GM21737 (cell line): ENCODE measurements around the gene SCAF4.
"Not testable (repeated sequence)": the region's sequence is repeated elsewhere in the genome, so short reads cannot be mapped to it uniquely, and the experiment has no call there.

Experiments
- ATAC-seq: cut with Tn5 transposase; IDR thresholded peaks from one replicate; pipeline ENCODE4 v1.9.1; 2021; ENCODE audit warnings: mild to moderate bottlenecking, moderate library complexity; ENCODE audit not compliant: unreplicated experiment

SCAF4 gene

DNA sequence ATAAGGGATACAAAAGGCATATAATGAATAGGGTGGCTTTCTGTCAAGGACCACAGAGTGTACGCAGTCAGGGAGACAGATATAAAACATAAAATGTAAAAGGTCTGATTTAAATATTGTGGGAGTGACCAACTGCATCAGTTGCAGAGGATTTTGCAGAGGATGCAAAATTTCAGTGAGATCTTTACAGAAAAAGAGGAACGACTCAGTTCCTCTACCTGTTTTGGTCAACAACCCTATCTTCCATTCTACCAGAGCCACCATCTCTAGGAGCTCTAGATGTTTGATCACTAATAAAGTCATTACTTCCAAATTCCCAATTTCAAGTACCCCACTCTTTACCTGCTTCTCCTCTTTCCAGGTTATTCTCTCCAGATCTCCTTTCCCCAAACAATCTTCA, 56.0 kb downstream of the SCAF4 start:
- ATAC-seq, result no peak

DNA sequence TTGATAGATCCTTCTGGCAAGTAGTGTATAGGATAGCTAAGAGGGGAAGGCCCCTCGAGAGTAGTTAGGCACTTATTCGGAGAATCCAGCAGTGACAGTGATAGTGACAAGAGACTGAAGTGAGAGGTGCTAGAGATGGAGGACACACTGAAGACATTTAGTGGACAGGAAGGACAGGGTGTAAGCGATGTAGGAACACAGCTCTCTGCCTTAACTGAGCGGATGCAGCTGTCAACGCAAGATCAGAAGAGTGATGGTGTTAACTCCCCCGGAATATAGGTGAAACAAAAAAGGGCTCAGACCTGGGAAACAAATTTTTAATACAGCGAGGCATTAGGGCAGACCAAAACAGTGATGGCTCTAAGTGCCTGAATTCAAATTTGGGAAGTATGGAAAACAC, 56.6 kb downstream of the SCAF4 start:
- ATAC-seq, result no peak

DNA sequence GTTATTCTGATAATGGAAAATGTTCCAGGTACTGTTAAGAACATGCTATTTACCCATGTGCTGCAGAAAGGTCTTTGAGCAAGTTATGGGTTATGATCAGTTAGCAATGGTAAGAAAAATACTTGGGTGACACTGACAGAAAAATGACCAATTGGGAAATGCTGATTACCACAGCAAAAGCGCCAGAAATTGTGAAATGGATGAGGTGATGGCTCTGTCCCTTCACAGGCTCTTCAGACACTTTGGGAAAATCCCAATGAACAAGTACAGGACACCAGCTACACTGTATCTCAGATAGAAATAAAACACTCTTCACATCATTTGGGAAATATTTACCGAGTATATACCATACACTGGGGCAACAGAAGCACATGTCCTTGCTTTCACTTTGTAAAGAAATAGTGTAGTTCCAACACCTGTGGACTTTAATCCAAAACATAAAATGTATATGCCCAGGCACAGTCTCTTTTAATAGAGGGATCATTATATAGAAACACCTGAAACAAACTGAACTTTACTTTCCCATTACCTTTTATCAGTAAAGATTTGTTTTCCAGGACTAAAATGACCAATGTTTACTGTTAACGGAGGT, 58.5 kb downstream of the SCAF4 start:
- ATAC-seq, result no peak

DNA sequence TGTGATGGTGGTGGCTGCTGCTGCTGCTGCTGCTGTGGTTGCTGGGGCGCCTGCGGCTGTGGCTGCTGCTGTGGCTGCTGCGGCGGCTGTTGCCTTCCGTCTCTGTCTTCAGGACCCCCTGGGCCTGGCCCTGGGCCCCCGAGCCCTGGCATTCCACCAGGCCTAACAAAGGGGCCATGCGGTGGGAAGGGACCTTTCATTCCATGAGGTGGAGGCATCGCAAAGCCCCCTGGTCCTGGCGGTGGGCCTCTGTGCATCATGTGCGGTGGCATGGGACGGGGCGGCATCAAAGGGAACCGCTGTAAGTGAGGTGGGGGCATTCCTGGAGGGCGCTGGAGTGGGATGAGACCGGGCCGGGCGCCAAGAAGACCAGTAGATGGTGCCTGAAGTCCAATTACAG, 60.0 kb downstream of the SCAF4 start:
- no peak for ATAC-seq

DNA sequence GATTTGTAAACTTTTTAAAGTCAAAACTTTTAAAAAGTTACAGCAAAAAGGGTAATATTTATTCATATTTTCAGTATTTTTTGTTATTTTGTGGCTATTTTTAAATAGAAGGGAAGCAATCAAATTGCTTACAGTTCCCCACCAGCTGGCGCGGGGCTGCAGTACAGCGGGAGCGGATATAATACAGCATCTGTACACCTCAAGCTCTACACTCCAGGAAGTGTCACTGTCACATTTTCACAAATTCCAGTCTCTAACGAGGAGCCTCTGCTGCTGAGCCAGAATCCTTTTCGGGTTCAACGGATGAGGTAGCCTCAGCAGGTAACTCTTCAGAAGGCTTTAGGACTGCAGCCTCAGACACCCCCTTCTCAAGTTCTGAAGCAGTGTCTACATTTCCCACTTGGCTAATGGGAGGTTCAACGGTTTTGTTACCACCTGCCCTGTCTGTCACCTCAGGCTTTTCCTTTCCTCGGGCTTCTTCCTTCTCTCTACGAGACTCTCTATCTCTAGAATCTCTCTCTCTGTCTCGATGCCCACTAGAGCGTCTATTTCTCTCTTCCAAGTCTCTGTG, 60.7 kb downstream of the SCAF4 start:
- no peak for ATAC-seq

DNA sequence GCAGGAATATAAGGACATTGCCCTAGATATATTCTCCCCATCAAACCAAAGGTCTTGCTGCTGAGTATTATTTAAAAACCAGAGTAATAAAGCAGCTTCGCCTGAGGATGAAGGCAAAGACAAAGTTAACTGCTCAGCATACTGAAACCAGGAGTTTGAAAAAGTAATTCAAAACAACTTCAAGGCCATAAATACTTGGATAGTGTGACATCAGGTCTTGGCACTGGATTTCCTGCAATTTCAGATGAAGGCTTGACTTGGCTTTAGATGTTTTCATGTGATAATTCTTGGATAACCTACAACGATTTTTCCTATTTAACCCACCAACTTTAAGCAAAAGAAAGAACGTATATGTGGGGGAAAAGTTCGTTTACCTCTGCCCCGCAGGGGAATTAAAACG, 61.8 kb downstream of the SCAF4 start:
- ATAC-seq, result no peak

DNA sequence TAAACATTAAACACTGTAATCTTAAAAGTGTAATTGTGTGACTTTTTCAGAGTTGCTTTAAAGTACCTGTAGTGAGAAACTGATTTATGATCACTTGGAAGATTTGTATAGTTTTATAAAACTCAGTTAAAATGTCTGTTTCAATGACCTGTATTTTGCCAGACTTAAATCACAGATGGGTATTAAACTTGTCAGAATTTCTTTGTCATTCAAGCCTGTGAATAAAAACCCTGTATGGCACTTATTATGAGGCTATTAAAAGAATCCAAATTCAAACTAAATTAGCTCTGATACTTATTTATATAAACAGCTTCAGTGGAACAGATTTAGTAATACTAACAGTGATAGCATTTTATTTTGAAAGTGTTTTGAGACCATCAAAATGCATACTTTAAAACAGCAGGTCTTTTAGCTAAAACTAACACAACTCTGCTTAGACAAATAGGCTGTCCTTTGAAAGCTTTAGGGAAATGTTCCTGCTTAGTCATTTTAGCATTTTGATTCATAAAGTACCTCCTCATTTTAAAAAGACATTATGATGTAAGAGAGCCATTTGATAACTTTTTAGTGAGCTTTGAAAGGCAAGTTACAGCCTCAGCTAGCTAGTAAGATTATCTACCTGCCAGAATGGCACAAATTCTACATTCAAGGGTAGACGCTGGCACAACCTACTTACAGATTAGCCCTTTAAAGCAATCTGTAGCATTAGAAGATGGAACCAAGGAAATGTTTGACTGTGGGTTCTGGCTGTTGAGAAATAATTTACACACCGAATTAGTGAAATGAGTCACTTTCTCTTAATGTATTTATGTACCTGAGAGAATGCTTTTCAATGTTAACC, 63.0 kb downstream of the SCAF4 start:
- no peak for ATAC-seq

DNA sequence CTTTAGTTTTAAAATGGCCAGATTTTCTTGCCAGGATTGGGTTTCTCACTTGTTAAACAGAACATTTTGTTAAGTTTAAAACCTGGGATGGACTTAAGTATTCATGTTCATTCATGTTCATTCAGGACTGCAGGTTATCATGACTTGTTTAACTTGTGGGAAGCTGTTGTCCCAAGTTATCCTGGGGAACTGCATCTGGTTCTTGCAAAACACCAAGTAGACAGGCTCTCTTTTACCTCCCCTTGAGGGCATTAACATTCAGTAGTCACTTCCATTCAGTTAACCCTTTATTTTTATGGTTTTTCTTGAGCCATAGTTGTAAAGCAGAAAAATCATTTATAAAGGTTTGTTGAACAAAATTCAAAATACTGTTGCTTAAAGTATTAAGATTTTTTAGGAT, 64.3 kb downstream of the SCAF4 start:
- ATAC-seq, result no peak

DNA sequence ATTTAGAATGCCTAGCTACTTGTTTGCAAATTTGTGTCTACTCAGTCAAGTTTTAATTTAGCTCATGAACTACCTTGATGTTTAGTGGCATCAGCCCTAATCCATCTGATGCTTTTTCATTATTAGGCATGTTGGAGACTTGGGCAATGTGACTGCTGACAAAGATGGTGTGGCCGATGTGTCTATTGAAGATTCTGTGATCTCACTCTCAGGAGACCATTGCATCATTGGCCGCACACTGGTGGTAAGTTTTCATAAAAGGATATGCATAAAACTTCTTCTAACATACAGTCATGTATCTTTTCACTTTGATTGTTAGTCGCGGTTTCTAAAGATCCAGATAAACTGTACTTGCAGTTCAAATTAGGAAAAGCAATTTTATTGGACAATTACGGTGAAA, 64.8 kb downstream of the SCAF4 start:
- ATAC-seq, result no peak

DNA sequence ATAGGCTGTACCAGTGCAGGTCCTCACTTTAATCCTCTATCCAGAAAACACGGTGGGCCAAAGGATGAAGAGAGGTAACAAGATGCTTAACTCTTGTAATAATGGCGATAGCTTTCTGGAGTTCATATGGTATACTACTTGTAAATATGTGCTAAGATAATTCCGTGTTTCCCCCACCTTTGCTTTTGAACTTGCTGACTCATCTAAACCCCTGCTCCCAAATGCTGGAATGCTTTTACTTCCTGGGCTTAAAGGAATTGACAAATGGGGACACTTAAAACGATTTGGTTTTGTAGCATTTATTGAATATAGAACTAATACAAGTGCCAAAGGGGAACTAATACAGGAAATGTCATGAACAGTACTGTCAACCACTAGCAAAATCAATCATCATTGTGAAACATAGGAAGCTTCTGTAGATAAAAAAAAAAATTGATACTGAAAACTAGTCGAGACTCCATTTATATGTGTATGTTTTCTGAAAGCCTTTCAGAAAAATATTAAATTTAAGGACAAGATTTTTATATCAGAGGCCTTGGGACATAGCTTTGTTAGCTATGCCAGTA, 65.4 kb downstream of the SCAF4 start:
- no peak for ATAC-seq

DNA sequence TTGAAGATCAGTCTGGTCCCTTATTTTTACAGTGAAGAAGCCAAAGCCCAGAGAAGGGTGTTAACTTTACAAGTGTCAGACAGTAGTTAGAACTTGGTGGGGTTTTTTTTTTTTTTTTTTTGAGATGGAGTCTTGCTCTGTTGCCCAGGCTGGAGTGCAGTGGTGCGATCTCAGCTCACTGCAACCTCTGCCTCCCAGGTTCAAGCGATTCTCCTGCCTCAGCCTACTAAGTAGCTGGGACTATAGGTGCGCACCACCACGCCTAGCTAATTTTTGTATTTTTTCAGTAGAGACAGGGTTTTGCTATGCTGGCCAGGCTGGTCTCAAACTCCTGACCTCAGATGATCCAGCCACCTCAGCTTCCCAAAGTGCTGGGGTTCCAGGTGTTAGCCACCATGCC, 66.0 kb downstream of the SCAF4 start:
- ATAC-seq, result not testable (repeated sequence)

DNA sequence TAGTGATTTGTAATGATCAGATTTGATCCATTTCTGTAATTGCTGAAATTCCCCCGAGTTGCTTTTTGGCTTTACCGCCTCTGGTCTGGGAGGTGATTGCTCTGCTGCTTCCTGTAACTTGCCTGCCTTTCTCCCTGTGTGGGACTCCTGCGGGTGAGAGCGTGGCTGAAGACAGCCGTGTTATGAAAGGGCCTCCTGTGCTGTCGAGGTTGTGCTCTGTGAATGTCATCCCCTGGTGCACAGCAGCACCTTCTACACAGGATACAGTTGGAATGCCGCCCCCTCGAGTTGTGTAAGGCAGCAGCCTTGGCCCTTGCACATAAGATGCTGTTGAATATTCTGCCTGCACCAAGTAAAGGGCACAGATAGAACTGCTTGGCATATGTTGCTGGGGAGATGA, 66.5 kb downstream of the SCAF4 start:
- no peak for ATAC-seq

DNA sequence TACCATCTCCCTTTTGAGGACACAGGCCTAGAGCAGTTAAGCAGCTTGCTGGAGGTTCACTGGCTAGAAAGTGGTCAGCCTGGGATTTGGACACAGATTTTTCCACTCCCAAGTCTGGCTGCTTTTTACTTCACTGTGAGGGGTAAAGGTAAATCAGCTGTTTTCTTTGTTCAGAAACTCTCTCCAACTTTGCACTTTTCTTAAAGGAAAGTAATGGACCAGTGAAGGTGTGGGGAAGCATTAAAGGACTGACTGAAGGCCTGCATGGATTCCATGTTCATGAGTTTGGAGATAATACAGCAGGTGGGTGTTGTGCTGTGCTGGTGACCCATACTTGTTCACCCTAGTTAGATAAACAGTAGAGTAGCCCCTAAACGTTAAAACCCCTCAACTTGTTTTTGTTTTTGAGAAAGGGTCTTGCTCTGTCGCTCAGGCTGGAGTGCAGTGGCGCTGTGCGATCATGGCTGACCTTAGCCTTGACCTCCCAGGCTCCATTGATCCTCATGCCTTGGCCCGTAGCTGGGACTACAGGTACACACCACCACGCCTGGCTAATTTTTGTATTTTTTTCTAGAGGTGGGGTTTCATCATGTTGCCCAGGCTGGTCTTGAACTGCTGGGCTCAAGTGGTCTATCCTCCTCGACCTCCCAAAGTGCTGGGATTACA, 68.2 kb downstream of the SCAF4 start:
- no peak for ATAC-seq

DNA sequence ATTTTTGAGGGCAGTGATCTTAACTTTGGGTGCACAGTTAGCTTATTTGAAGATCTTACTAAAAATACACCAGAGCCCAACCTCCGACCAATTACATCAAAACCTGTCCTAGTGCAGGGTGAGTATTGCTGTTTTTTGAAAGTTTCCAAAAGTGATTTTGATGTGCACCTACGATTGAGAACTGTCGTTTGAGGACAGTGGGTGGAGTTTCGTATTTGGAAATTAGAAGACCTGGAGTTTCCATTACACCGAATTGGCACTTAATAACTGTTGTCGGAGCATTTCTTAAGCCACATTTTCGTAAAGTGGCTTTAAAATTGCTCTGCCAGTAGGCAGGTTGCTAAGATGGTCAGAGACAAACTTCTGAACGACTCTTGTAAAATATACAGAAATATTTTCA, 71.3 kb downstream of the SCAF4 start:
- no peak for ATAC-seq

DNA sequence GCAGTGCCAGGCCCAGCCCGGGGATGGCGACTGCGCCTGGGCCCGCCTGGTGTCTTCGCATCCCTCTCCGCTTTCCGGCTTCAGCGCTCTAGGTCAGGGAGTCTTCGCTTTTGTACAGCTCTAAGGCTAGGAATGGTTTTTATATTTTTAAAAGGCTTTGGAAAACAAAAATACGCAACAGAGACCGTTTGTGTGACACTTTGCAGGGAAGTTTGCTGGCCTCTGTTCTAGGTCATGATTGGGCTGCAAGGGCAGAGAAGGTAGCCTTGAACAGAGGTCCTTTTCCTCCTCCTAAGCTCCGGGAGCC, 71.7 kb downstream of the SCAF4 start:
- ATAC-seq, result peak; percentile 30

DNA sequence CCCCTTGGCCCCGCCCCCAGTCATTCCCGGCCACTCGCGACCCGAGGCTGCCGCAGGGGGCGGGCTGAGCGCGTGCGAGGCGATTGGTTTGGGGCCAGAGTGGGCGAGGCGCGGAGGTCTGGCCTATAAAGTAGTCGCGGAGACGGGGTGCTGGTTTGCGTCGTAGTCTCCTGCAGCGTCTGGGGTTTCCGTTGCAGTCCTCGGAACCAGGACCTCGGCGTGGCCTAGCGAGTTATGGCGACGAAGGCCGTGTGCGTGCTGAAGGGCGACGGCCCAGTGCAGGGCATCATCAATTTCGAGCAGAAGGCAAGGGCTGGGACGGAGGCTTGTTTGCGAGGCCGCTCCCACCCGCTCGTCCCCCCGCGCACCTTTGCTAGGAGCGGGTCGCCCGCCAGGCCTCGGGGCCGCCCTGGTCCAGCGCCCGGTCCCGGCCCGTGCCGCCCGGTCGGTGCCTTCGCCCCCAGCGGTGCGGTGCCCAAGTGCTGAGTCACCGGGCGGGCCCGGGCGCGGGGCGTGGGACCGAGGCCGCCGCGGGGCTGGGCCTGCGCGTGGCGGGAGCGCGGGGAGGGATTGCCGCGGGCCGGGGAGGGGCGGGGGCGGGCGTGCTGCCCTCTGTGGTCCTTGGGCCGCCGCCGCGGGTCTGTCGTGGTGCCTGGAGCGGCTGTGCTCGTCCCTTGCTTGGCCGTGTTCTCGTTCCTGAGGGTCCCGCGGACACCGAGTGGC, 72.2 kb downstream of the SCAF4 start, which contains the start of gene SOD1:
Gene SOD1, plus strand, starts transcription at position 158 of the 723 bp plus-strand sequence. Its CDS starts 77 bp downstream, at position 235.
- ATAC-seq, result peak; percentile 96

DNA sequence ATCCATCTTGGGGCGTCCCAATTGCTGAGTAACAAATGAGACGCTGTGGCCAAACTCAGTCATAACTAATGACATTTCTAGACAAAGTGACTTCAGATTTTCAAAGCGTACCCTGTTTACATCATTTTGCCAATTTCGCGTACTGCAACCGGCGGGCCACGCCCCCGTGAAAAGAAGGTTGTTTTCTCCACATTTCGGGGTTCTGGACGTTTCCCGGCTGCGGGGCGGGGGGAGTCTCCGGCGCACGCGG, 72.7 kb downstream of the SCAF4 start:
- ATAC-seq, result peak; percentile 14

DNA sequence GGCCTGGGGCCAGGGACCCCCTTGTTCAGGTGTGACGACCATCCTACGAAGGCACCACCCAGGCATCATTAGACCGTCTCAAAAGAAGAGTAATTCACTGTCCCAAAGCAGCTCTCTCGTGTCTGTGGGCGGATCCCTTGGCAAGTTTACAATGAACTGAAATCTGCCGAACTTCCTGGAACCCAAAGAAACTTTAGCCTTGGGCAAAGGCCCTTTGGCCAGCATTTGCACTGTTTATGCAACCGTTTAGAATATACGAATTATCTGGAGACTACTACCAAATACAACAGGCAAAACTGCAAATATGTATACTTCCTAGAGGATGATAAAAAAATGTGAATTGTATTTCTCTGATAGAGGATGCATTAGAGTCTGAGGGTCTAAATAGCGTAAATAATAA, 73.9 kb downstream of the SCAF4 start:
- no peak for ATAC-seq

DNA sequence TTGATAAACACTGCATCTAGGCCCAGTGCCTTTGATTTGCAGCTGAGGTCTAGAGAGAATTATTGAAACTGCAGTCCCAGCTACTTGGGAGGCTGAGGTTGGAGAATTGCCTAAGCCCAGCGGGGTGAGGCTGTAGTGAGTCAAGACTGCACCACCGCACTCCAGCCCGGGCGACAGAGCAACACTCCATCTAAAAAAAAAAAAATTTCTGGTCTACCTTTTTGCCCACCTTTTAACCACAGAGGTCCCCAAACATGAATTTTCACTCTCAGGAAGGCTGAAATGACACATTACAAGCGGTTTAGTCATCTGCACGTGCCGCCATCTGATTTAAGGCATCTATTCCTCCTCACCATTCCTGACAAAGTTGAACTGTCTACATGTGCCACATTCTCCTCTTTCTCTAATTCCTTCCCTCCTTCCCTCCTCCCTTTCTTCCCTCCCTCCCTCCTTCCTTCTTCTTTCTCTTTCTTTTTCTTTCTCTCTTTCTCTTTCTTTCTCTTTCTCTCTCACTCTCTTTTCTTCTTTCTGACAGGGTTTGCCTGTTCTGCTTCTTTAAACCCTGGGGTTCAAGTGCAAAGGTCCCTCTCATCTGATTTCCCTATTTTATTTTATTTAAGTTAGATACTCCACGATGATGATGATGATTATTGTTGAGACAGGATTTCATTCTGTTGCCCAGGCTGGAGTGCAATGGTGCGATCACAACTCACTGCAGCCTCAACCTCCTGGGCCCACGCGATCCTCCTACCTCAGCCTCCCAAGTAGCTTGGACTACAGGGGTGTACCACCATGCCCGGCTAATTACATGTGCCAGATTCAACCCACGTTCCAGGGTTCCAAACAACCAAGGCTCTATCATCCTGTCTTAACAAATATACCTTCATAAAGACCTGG, 75.5 kb downstream of the SCAF4 start:
- no peak for ATAC-seq
